Neural cell (in vitro differentiated cells): ENCODE results near the gene EGLN1. TPM values are rescaled to one million over a fixed set of nuclear protein-coding genes. Genes with fewer than 3 reads are reported as not detected.

ENCODE experiments used
- H2AFZ ChIP-seq: fragments of 200-600, 300-800 bp; sonication (generic), shearing (Covaris generic); 2 replicates; pipeline ENCODE4 v1.6.0; 2014; ENCODE audit warnings: low read depth, mild to moderate bottlenecking, antibody characterized with exemption, low read length, moderate library complexity
- H3F3A ChIP-seq: fragments of 200-600 bp; shearing (Covaris generic); 2 replicates; pipeline ENCODE4 v1.6.1; 2016; ENCODE audit warnings: mild to moderate bottlenecking, moderate library complexity, mixed read lengths, antibody characterized with exemption, low read length; ENCODE audit not compliant: insufficient read depth, poor library complexity, severe bottlenecking
- H3K27ac ChIP-seq: fragments of 200-600, 300-800 bp; sonication (generic), shearing (Covaris generic); 2 replicates; pipeline ENCODE4 v1.5.1; 2014; ENCODE audit warnings: mild to moderate bottlenecking, low read length, moderate library complexity
- H3K27me3 ChIP-seq: fragments of 300-800, 200-600 bp; sonication (generic), shearing (Covaris generic); 2 replicates; pipeline ENCODE4 v1.6.0; 2014; ENCODE audit warnings: mild to moderate bottlenecking, low read depth, low read length, moderate library complexity; ENCODE audit not compliant: insufficient read depth
- H3K36me3 ChIP-seq: fragments of 300-800, 200-600 bp; sonication (generic), shearing (Covaris generic); 2 replicates; pipeline ENCODE4 v1.5.1; 2014; ENCODE audit warnings: mild to moderate bottlenecking, antibody characterized with exemption, low read length, moderate library complexity; ENCODE audit not compliant: insufficient read depth
- H3K4me2 ChIP-seq: fragments of 300-800, 200-600 bp; sonication (generic), shearing (Covaris generic); 2 replicates; pipeline ENCODE4 v1.6.0; 2014; ENCODE audit warnings: mild to moderate bottlenecking, low read length
- H3K4me3 ChIP-seq: fragments of 300-800, 200-600 bp; sonication (generic), shearing (Covaris generic); 2 replicates; pipeline ENCODE4 v1.5.1; 2014; ENCODE audit warnings: mild to moderate bottlenecking, low read length, moderate library complexity
- H3K79me2 ChIP-seq: fragments of 200-600 bp; shearing (Covaris generic); replicated peaks from 2 replicates; pipeline ENCODE4 v1.6.0; 2014; ENCODE audit warnings: mild to moderate bottlenecking, low read length, moderate library complexity; ENCODE audit not compliant: insufficient read depth
- H3K9ac ChIP-seq: fragments of 300-800, 200-600 bp; sonication (generic), shearing (Covaris generic); 2 replicates; pipeline ENCODE4 v1.6.1; 2016; ENCODE audit warnings: mild to moderate bottlenecking, low read length, mixed read lengths
- H3K9me2 ChIP-seq: fragments of 200-600 bp; shearing (Covaris generic); 2 replicates; pipeline ENCODE4 v1.6.1; 2016; ENCODE audit warnings: mild to moderate bottlenecking, low read length, mixed read lengths; ENCODE audit not compliant: insufficient read depth
- H3K9me3 ChIP-seq: fragments of 200-600, 300-800 bp; sonication (generic), shearing (Covaris generic); 2 replicates; pipeline ENCODE4 v1.6.1; 2016; ENCODE audit warnings: mild to moderate bottlenecking, mixed run types, low read length, moderate library complexity, mixed read lengths
- H4K20me1 ChIP-seq: fragments of 200-600 bp; shearing (Covaris generic); 2 replicates; pipeline ENCODE4 v1.6.1; 2016; ENCODE audit warnings: mild to moderate bottlenecking, mixed run types; ENCODE audit not compliant: insufficient read depth
- EP300 ChIP-seq: fragments of 450-650 bp; conservative IDR thresholded peaks from 2 replicates; pipeline ENCODE4 v1.6.1; 2014; ENCODE audit warnings: antibody characterized with exemption, mild to moderate bottlenecking, moderate library complexity; ENCODE audit not compliant: poor library complexity, severe bottlenecking
- EZH2 ChIP-seq: fragments of 200-600, 300-800 bp; shearing (Covaris generic), sonication (generic); IDR thresholded peaks from 2 replicates; pipeline ENCODE4 v1.6.1; 2014; ENCODE audit warnings: antibody characterized with exemption, low read length, borderline replicate concordance, mild to moderate bottlenecking; ENCODE audit not compliant: insufficient read depth, poor library complexity, severe bottlenecking
- MXI1 ChIP-seq: fragments of 450-650 bp; conservative IDR thresholded peaks from 2 replicates; pipeline ENCODE4 v1.6.1; 2014; ENCODE audit warnings: antibody characterized with exemption, mild to moderate bottlenecking; ENCODE audit not compliant: poor library complexity, severe bottlenecking
- POLR2AphosphoS5 ChIP-seq: IDR thresholded peaks from 2 replicates; pipeline ENCODE4 v1.6.1; 2012
- RAD21 ChIP-seq: fragments of 450-650 bp; conservative IDR thresholded peaks from 2 replicates; pipeline ENCODE4 v1.6.1; 2014; ENCODE audit warnings: antibody characterized with exemption, mild to moderate bottlenecking, moderate library complexity
- SMC3 ChIP-seq: fragments of 450-650 bp; conservative IDR thresholded peaks from 2 replicates; pipeline ENCODE4 v1.6.1; 2014; ENCODE audit warnings: antibody characterized with exemption, mild to moderate bottlenecking, moderate library complexity; ENCODE audit not compliant: poor library complexity
- TAF1 ChIP-seq: IDR thresholded peaks from 2 replicates; pipeline ENCODE4 v1.6.1; 2012; ENCODE audit warnings: low read depth
- polyA plus RNA-seq: library from polyadenylated mRNA; depleted of rRNA; stranded (reverse); fragments of >200 nt; gene quantifications from 2 replicates; pipeline ENCODE4 v1.2.3, GENCODE V29; 2014
- TF ChIP-seq, protein P1 (sequence below): IDR thresholded peaks from 2 replicates; pipeline ENCODE4 v1.6.1; 2012; ENCODE audit warnings: borderline replicate concordance
- TF ChIP-seq, protein P2 (sequence below): fragments of 450-650 bp; IDR thresholded peaks from 2 replicates; pipeline ENCODE4 v1.5.1; 2014; ENCODE audit warnings: antibody characterized with exemption, mild to moderate bottlenecking, moderate library complexity; ENCODE audit not compliant: poor library complexity, severe bottlenecking

EGLN1 gene
- polyA plus RNA-seq, 1 donor from 2014 or later, result 33.2 TPM

DNA sequence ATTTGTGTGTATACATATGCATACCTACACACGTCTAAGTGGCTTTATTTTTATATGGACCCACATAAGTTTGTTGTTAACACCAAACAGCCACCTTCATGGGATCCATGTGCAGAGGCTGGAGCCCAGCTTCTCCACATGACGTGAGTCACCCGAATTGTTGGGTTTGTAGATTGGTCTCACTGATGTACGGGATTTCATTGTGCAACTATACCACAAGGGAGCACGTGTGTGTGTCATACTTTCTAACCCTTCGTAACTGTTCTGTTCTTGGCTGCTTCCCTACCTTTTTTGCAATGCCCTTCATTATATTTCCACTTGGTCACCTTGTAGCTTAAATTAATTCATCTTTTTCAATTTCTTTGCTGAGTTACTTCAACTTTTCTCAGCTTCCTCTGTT lies 63.0 kb downstream of the EGLN1 start:
- TF ChIP-seq MXI1 (no peak), EZH2 (no peak), POLR2AphosphoS5 (no peak), RAD21 (no peak), TAF1 (no peak)
- TF ChIP-seq, protein P1, sequence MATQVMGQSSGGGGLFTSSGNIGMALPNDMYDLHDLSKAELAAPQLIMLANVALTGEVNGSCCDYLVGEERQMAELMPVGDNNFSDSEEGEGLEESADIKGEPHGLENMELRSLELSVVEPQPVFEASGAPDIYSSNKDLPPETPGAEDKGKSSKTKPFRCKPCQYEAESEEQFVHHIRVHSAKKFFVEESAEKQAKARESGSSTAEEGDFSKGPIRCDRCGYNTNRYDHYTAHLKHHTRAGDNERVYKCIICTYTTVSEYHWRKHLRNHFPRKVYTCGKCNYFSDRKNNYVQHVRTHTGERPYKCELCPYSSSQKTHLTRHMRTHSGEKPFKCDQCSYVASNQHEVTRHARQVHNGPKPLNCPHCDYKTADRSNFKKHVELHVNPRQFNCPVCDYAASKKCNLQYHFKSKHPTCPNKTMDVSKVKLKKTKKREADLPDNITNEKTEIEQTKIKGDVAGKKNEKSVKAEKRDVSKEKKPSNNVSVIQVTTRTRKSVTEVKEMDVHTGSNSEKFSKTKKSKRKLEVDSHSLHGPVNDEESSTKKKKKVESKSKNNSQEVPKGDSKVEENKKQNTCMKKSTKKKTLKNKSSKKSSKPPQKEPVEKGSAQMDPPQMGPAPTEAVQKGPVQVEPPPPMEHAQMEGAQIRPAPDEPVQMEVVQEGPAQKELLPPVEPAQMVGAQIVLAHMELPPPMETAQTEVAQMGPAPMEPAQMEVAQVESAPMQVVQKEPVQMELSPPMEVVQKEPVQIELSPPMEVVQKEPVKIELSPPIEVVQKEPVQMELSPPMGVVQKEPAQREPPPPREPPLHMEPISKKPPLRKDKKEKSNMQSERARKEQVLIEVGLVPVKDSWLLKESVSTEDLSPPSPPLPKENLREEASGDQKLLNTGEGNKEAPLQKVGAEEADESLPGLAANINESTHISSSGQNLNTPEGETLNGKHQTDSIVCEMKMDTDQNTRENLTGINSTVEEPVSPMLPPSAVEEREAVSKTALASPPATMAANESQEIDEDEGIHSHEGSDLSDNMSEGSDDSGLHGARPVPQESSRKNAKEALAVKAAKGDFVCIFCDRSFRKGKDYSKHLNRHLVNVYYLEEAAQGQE, result no peak
- Histone ChIP-seq H2AFZ (no peak overlapping the region), H3K36me3 (no peaks in the 10 kb centered on the region), H3K27me3 (no peaks in the 10 kb centered on the region), H3K9me3 (no peaks in the 10 kb centered on the region), H3K27ac (no peak overlapping the region), H3F3A (no peaks in the 10 kb centered on the region), H3K79me2 (no peaks in the 10 kb centered on the region), H3K9me2 (no peaks in the 10 kb centered on the region), H3K4me2 (no peak overlapping the region), H3K4me3 (no peak overlapping the region), H3K9ac (no peak overlapping the region), H4K20me1 (no peaks in the 10 kb centered on the region)

DNA sequence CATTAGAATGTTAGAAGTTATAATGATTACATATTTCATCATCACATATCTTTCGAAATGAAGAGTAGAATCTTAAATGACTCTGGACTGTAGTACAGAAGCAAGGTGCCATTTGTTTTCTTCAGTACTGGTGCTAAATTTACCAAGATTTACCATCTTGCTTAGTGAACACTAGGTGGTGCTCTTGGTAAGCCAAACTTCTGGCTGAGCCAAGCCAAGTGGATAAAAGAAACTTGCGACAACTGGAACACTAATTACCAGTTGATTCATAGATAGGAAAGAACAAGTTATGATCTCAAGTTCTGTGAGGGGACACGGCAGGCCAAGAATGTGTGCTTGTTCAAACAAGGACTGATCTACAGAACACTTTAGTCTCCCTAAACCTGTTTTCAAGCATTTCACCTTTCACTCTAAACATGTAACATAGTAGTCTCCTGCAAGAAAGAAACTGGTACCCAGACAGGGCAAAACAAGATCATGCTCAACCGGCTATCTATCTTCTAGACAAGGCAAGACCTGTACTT lies 64.2 kb downstream of the EGLN1 start:
- Histone ChIP-seq H3K4me2 (no peak overlapping the region), H3K9me2 (no peaks in the 10 kb centered on the region), H3K36me3 (no peaks in the 10 kb centered on the region), H3K79me2 (no peaks in the 10 kb centered on the region), H3K9ac (no peak overlapping the region), H3K27ac (no peak overlapping the region), H2AFZ (no peak overlapping the region), H3F3A (no peaks in the 10 kb centered on the region), H3K9me3 (no peaks in the 10 kb centered on the region), H4K20me1 (no peaks in the 10 kb centered on the region), H3K4me3 (no peak overlapping the region), H3K27me3 (no peaks in the 10 kb centered on the region)
- TF ChIP-seq POLR2AphosphoS5 (no peak), MXI1 (peak; percentile 32), EZH2 (no peak), EP300 (no peak), SMC3 (peak; percentile 91), RAD21 (peak; percentile 92), TAF1 (no peak)
- TF ChIP-seq, protein P1, result no peak
- TF ChIP-seq, protein P2, sequence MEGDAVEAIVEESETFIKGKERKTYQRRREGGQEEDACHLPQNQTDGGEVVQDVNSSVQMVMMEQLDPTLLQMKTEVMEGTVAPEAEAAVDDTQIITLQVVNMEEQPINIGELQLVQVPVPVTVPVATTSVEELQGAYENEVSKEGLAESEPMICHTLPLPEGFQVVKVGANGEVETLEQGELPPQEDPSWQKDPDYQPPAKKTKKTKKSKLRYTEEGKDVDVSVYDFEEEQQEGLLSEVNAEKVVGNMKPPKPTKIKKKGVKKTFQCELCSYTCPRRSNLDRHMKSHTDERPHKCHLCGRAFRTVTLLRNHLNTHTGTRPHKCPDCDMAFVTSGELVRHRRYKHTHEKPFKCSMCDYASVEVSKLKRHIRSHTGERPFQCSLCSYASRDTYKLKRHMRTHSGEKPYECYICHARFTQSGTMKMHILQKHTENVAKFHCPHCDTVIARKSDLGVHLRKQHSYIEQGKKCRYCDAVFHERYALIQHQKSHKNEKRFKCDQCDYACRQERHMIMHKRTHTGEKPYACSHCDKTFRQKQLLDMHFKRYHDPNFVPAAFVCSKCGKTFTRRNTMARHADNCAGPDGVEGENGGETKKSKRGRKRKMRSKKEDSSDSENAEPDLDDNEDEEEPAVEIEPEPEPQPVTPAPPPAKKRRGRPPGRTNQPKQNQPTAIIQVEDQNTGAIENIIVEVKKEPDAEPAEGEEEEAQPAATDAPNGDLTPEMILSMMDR, result peak; percentile 91
